ENCODE data around the gene CEBPA. TPM values are rescaled to one million over a fixed set of nuclear protein-coding genes. Genes with fewer than 3 reads are reported as not detected.

The CEBPA gene
- total RNA-seq, 2 donors from 2014 or later, result 1.8 to 2.1 TPM

- Histone ChIP-seq H3K4me3 (ENCODE audit: low read length) (no peak overlapping the region), H3K27ac (ENCODE audit: low read depth, low read length) (no peak overlapping the region), H3K9ac (ENCODE audit: extremely low read depth, low read length, poor library complexity, severe bottlenecking) (no peak overlapping the region), H3K4me1 (ENCODE audit: control insufficient read depth, insufficient read depth, low read length) (no peaks in the 10 kb centered on the region), H3K36me3 (ENCODE audit: control insufficient read depth, insufficient read depth, low read length) (no peaks in the 10 kb centered on the region), H3K9me3 (ENCODE audit: control insufficient read depth, low read length) (peaks cover under 1% of the 10 kb centered on the region), H3K27me3 (ENCODE audit: control insufficient read depth, insufficient read depth, low read length, poor library complexity, severe bottlenecking) (no peaks in the 10 kb centered on the region)
- Mint-ChIP-seq H3K36me3 (ENCODE audit: low read depth) (no peaks in the 10 kb centered on the region), H3K4me3 (no peak overlapping the region), H3K9me3 (no peaks in the 10 kb centered on the region), H3K27me3 (ENCODE audit: insufficient read depth) (no peaks in the 10 kb centered on the region), H3K4me1 (no peaks in the 10 kb centered on the region), H3K27ac (no peak overlapping the region)
- DNase-seq, result no peak
- WGBS, 2 experiments (ENCODE audit: insufficient coverage in 1 of 2, insufficient read length in 1 of 2), result 74 to 76% methylated on average over 5 to 12 of the region's 12 CpGs
- no peak for TF ChIP-seq CTCF (conservative IDR thresholded peaks at IDR 0.05)
Observed at GRCh38 chr19:33251076-33251475, 51.3 kb downstream of the CEBPA start.

- Histone ChIP-seq H3K9me3 (ENCODE audit: control insufficient read depth, low read length) (peaks cover 6% of the 10 kb centered on the region), H3K4me3 (ENCODE audit: low read length) (no peak overlapping the region), H3K27ac (ENCODE audit: low read depth, low read length) (no peak overlapping the region), H3K4me1 (ENCODE audit: control insufficient read depth, insufficient read depth, low read length) (no peaks in the 10 kb centered on the region), H3K9ac (ENCODE audit: extremely low read depth, low read length, poor library complexity, severe bottlenecking) (no peak overlapping the region), H3K27me3 (ENCODE audit: control insufficient read depth, insufficient read depth, low read length, poor library complexity, severe bottlenecking) (no peaks in the 10 kb centered on the region), H3K36me3 (ENCODE audit: control insufficient read depth, insufficient read depth, low read length) (no peaks in the 10 kb centered on the region)
- peaks cover 4% of the 10 kb centered on the region for H3K9me3 Mint-ChIP-seq
- WGBS, 2 experiments (ENCODE audit: insufficient coverage in 1 of 2, insufficient read length in 1 of 2), result 91 to 100% methylated on average over 1 of the region's 1 CpG
- H3K4me3 Mint-ChIP-seq, result no peak overlapping the region
- no peaks in the 10 kb centered on the region for H3K4me1 Mint-ChIP-seq
- no peaks in the 10 kb centered on the region for H3K36me3 Mint-ChIP-seq (ENCODE audit: low read depth)
- no peaks in the 10 kb centered on the region for H3K27me3 Mint-ChIP-seq (ENCODE audit: insufficient read depth)
- DNase-seq, result no peak
- no peak for TF ChIP-seq CTCF (conservative IDR thresholded peaks at IDR 0.05)
- H3K27ac Mint-ChIP-seq, result no peak overlapping the region
Observed at GRCh38 chr19:33250500-33250899, 51.8 kb downstream of the CEBPA start.

Other genes starting within 250 kb of the CEBPA start
- 10 to 100 TPM; 52.0 to 53.2 TPM for gene RHPN2, start 237.6 kb downstream of the CEBPA start, total RNA-seq
- gene GPATCH1, start 221.4 kb downstream of the CEBPA start, total RNA-seq, result 10 to 100 TPM; 10.1 to 11.2 TPM
- gene WDR88, start 170.4 kb downstream of the CEBPA start, total RNA-seq, result not detected
- gene LRP3, start 108.2 kb downstream of the CEBPA start, total RNA-seq, result 10 to 100 TPM; 21.2 to 34.4 TPM
- gene SLC7A10, start 76.7 kb downstream of the CEBPA start, total RNA-seq, result under 1 TPM in 1 of 2 donors, not detected in 1; 0.35 TPM
- 10 to 100 TPM; 31.9 to 33.8 TPM for gene CEBPG, start 71.2 kb upstream of the CEBPA start, total RNA-seq
- 10 to 100 TPM; 52.2 to 67.9 TPM for gene PEPD, start 219.3 kb upstream of the CEBPA start, total RNA-seq